Measurements from ENCODE around the gene BMP10.

DNA sequence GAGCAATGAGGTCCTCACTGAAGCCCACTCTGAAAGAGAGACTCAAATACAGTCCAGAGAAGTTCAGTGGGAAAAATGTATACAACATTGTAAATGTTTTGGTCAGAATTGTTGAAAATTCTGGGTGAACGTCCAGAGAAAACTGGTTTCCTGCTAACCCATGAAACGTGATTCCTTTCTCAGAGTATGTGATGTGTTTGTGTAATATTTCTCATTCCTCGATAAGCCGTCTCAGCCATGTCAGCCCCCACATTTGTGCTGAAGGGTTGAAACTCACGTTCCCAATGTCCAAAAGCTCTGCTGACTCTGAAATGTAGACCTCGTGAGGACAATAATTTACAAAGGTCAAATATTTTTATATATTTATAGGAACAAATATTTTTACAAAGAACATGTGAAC is 51.6 kb downstream of the BMP10 start:
- TF ChIP-seq, protein P1, sequence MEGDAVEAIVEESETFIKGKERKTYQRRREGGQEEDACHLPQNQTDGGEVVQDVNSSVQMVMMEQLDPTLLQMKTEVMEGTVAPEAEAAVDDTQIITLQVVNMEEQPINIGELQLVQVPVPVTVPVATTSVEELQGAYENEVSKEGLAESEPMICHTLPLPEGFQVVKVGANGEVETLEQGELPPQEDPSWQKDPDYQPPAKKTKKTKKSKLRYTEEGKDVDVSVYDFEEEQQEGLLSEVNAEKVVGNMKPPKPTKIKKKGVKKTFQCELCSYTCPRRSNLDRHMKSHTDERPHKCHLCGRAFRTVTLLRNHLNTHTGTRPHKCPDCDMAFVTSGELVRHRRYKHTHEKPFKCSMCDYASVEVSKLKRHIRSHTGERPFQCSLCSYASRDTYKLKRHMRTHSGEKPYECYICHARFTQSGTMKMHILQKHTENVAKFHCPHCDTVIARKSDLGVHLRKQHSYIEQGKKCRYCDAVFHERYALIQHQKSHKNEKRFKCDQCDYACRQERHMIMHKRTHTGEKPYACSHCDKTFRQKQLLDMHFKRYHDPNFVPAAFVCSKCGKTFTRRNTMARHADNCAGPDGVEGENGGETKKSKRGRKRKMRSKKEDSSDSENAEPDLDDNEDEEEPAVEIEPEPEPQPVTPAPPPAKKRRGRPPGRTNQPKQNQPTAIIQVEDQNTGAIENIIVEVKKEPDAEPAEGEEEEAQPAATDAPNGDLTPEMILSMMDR (conservative IDR thresholded peaks at IDR 0.05): no peak
- no peak for TF ChIP-seq ZFX (IDR thresholded peaks at IDR 0.05)
